Naive B cell (primary cell): ENCODE results near the gene PDZRN3. TPM values are rescaled to one million over a fixed set of nuclear protein-coding genes. Genes with fewer than 3 reads are reported as not detected.

Source experiments
- ATAC-seq, 2 donors: fragments of 150-1000 bp; cut with Tn5 transposase; 2 replicates each; pipeline ENCODE4 v1.10.0; 2021; ENCODE audit warnings: low read depth in 2 of 2, mild to moderate bottlenecking in 2 of 2, moderate library complexity in 2 of 2
- DNase-seq: peaks from one replicate; pipeline ENCODE4 v3.0.0; 2022
- H3K27ac Mint-ChIP-seq, 6 donors: one replicate each; pipeline ENCODE4 v1.8.0; 2020 to 2022; ENCODE audit warnings: mild to moderate bottlenecking in 6 of 6, mixed read lengths in 6 of 6, moderate library complexity in 5 of 6, inconsistent platforms in 2 of 6
- H3K27me3 Mint-ChIP-seq, 3 donors: one replicate each; pipeline ENCODE4 v1.8.0; 2021 to 2022; ENCODE audit warnings: mixed read lengths in 3 of 3, mild to moderate bottlenecking in 1 of 3
- H3K36me3 Mint-ChIP-seq, 2 donors: one replicate each; pipeline ENCODE4 v1.8.0; 2020 to 2022; ENCODE audit warnings: mixed read lengths in 2 of 2, inconsistent platforms in 1 of 2, mild to moderate bottlenecking in 1 of 2
- H3K4me1 Mint-ChIP-seq, 3 donors: one replicate each; pipeline ENCODE4 v1.8.0; 2020 to 2022; ENCODE audit warnings: mixed read lengths in 3 of 3, inconsistent platforms in 1 of 3, mild to moderate bottlenecking in 1 of 3, moderate library complexity in 1 of 3
- H3K4me3 Mint-ChIP-seq, 8 donors: one replicate each; pipeline ENCODE4 v1.8.0; 2020 to 2022; ENCODE audit warnings: mild to moderate bottlenecking in 8 of 8, mixed read lengths in 8 of 8, moderate library complexity in 8 of 8, inconsistent platforms in 2 of 8
- H3K9me3 Mint-ChIP-seq, 7 donors: one replicate each; pipeline ENCODE4 v1.8.0; 2020 to 2022; ENCODE audit warnings: mixed read lengths in 7 of 7, mild to moderate bottlenecking in 5 of 7, inconsistent platforms in 2 of 7, moderate library complexity in 1 of 7
- polyA plus RNA-seq, 6 donors: library from polyadenylated mRNA; unstranded; fragments of 300-500 nt; fragmentation: Illumina TruSeq; gene quantifications; one replicate each; pipeline ENCODE4 v1.2.3, GENCODE V29; 2021; ENCODE audit warnings: low read depth in 6 of 6

PDZRN3 gene
- polyA plus RNA-seq, 6 donors from 2014 or later: not detected

DNA sequence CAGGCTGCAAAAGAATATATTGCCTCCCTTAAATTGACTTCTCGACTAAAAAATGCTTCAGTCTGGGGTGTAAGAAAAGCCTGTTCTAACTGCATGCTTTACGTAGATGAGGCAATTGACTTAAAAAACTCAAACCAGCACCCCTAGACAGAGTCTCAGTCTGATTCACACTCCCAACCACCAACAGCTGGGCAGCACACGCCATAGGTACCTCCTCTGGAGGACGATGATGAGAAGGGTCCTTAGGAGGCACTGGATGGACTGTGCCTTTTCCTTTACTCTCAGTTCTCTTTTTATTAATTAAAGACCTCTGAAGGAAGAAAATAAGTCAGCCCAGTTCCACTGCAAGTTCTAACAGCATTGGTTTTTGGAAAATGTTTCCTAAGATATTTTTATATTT lies 175.0 kb downstream of the PDZRN3 start:
- DNase-seq (no peak), ATAC-seq (no peak)
- H3K36me3 Mint-ChIP-seq: no peaks in the 10 kb centered on the region
- peaks cover 8 to 11% (median 11%) of the 10 kb centered on the region in 3 donors for H3K4me1 Mint-ChIP-seq
- peaks cover 4 to 9% (median 8%) of the 10 kb centered on the region in 3 donors for H3K27me3 Mint-ChIP-seq
- H3K27ac Mint-ChIP-seq: no peak overlapping the region
- no peak overlapping the region for H3K4me3 Mint-ChIP-seq
- no peaks in the 10 kb centered on the region for H3K9me3 Mint-ChIP-seq

DNA sequence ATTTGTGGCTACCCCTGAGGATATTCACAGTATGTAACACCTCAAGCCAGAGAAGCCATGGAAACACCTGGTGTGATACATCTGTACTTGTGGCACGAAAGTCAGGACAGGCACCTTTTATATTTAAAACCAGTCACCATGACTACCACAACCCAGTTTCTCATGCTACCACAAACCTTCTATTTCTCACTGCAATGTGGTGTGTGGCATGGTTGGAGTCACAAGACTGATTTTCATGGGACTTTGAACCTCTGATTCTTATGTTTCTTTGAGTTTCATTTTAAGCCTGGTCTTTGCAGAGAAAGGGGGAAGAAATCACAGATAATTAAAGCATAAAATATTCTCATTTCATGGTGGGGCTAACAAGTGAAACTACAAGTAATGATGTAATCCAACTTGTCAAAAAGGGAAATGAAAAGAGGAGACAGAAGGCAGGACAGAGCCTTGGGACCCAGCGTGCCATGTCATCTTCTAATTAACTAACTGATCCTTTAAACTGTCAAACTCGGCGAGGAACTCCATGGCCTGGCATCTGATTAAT lies 175.9 kb downstream of the PDZRN3 start:
- Mint-ChIP-seq H3K4me3 (no peak overlapping the region), H3K9me3 (no peaks in the 10 kb centered on the region), H3K27ac (no peak overlapping the region), H3K27me3 (peaks cover 11 to 18% (median 14%) of the 10 kb centered on the region in 3 donors), H3K36me3 (no peaks in the 10 kb centered on the region), H3K4me1 (peaks cover 8 to 11% (median 11%) of the 10 kb centered on the region in 3 donors)
- ATAC-seq (peak; percentile 60 to 68), DNase-seq (peak; percentile 15)

GRCh38 chr3:73448041-73448440 lies 176.7 kb downstream of the PDZRN3 start:
- Mint-ChIP-seq H3K27me3 (peaks cover 11 to 18% (median 17%) of the 10 kb centered on the region in 3 donors), H3K4me3 (no peak overlapping the region), H3K9me3 (no peaks in the 10 kb centered on the region), H3K4me1 (peaks cover 8 to 11% (median 11%) of the 10 kb centered on the region in 3 donors), H3K36me3 (no peaks in the 10 kb centered on the region), H3K27ac (no peak overlapping the region)
- ATAC-seq (no peak), DNase-seq (no peak)

GRCh38 chr3:73447111-73447510 lies 177.6 kb downstream of the PDZRN3 start:
- H3K4me1 Mint-ChIP-seq: peaks cover 8 to 11% (median 11%) of the 10 kb centered on the region in 3 donors
- H3K27me3 Mint-ChIP-seq: peaks cover 11 to 17% (median 15%) of the 10 kb centered on the region in 3 donors
- no peaks in the 10 kb centered on the region for H3K9me3 Mint-ChIP-seq
- no peak overlapping the region for H3K4me3 Mint-ChIP-seq
- no peaks in the 10 kb centered on the region for H3K36me3 Mint-ChIP-seq
- ATAC-seq (no peak), DNase-seq (no peak)
- H3K27ac Mint-ChIP-seq: no peak overlapping the region

- Mint-ChIP-seq H3K27ac (no peak overlapping the region), H3K4me1 (peaks cover 7 to 9% (median 8%) of the 10 kb centered on the region in 3 donors), H3K9me3 (no peaks in the 10 kb centered on the region), H3K4me3 (no peak overlapping the region), H3K27me3 (peaks cover 11 to 19% (median 17%) of the 10 kb centered on the region in 3 donors), H3K36me3 (no peaks in the 10 kb centered on the region)
- DNase-seq (no peak), ATAC-seq (no peak)
These were observed 178.2 kb downstream of the PDZRN3 start for GRCh38 chr3:73446467-73447110.

GRCh38 chr3:73442886-73443285 lies 181.9 kb downstream of the PDZRN3 start:
- Mint-ChIP-seq H3K27ac (no peak overlapping the region), H3K9me3 (no peaks in the 10 kb centered on the region), H3K27me3 (peaks cover 11 to 23% (median 17%) of the 10 kb centered on the region in 3 donors), H3K4me3 (no peak overlapping the region), H3K4me1 (no peaks in the 10 kb centered on the region), H3K36me3 (no peaks in the 10 kb centered on the region)
- ATAC-seq: no peak
- DNase-seq: no peak

DNA sequence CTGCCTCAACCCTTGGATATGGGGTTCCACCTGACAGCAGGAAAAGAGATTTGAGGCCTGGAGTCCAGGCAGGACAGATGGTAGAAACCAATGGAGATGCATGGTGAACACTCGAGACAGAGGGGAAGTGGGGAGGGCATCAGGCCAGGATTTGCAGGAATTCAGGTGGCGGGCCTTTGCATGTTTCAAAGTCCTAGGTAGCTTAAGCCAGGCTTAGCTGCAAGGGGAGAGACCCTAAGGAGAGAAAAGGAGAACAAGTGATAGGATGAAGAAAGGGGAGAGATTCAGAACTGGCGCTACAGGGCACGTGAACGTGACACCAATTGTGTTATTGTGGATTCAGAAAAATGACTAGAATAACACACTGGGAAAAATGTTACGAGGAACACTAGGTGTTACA lies 182.6 kb downstream of the PDZRN3 start:
- no peak for ATAC-seq
- H3K4me1 Mint-ChIP-seq: no peaks in the 10 kb centered on the region
- H3K27ac Mint-ChIP-seq: no peak overlapping the region
- no peak for DNase-seq
- peaks cover 11 to 23% (median 17%) of the 10 kb centered on the region in 3 donors for H3K27me3 Mint-ChIP-seq
- H3K9me3 Mint-ChIP-seq: no peaks in the 10 kb centered on the region
- H3K4me3 Mint-ChIP-seq: no peak overlapping the region
- no peaks in the 10 kb centered on the region for H3K36me3 Mint-ChIP-seq

GRCh38 chr3:73437828-73438227 lies 186.9 kb downstream of the PDZRN3 start:
- no peaks in the 10 kb centered on the region for H3K9me3 Mint-ChIP-seq
- ATAC-seq: no peak

DNA sequence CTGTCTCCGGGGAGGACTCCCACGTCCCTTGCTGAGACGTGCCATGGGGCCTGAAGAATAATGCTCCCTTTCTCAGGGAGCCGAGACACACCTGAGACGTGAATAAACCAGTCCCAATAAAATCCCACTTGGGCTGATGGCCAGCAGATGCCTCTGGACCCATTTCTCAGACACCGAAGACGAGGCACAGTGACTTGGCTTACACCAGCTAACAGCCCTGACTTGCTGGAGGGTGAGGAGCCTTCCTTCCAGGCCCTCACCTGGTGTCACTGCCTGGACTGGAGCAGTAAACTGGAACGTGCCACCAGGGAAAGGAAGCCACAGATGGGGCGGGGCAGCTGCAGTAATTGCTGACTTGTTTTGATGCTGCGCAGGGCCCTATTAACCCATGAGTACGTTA lies 189.7 kb downstream of the PDZRN3 start:
- Mint-ChIP-seq H3K27ac (no peak overlapping the region), H3K36me3 (no peaks in the 10 kb centered on the region), H3K4me3 (no peak overlapping the region), H3K27me3 (peaks cover 12 to 20% (median 18%) of the 10 kb centered on the region in 3 donors), H3K9me3 (no peaks in the 10 kb centered on the region), H3K4me1 (no peaks in the 10 kb centered on the region)
- ATAC-seq (no peak), DNase-seq (no peak)

More at GRCh38 chr3:73437828-73438227, 186.9 kb downstream of the PDZRN3 start:
- no peak for DNase-seq
- Mint-ChIP-seq H3K27ac (no peak overlapping the region), H3K27me3 (peaks cover 9 to 20% (median 15%) of the 10 kb centered on the region in 3 donors), H3K4me1 (no peaks in the 10 kb centered on the region), H3K4me3 (no peak overlapping the region), H3K36me3 (no peaks in the 10 kb centered on the region)

- Mint-ChIP-seq H3K27ac (no peak overlapping the region), H3K27me3 (peaks cover 12 to 20% (median 14%) of the 10 kb centered on the region in 3 donors), H3K9me3 (no peaks in the 10 kb centered on the region), H3K4me1 (no peaks in the 10 kb centered on the region), H3K4me3 (no peak overlapping the region), H3K36me3 (no peaks in the 10 kb centered on the region)
- no peak for DNase-seq
- ATAC-seq: no peak
These were observed 191.1 kb downstream of the PDZRN3 start for GRCh38 chr3:73433687-73434086.

DNA sequence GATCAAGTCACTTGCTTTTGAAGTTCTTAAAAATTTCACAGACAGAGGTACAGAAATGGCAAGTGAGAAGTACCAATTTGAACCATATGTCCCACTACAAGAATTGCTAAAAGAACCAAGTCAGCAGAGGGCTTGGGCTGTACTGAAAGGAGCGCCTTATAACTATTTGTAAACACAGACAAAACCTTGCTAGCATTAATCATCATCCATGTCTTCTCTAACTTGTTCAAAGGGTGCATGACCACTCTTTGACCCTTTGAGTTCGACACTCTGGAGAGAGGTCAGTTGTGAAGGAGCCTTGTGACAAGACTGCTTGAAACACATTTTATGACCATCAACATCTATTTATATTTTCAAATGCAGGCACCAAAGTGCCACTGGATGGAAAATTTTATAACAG lies 191.7 kb downstream of the PDZRN3 start:
- no peaks in the 10 kb centered on the region for H3K36me3 Mint-ChIP-seq
- H3K9me3 Mint-ChIP-seq: peaks cover 0 to 2% (median 0%) of the 10 kb centered on the region in 7 donors
- ATAC-seq (no peak), DNase-seq (no peak)
- H3K4me3 Mint-ChIP-seq: no peak overlapping the region
- H3K27me3 Mint-ChIP-seq: peaks cover 12 to 25% (median 14%) of the 10 kb centered on the region in 3 donors
- H3K27ac Mint-ChIP-seq: no peak overlapping the region
- H3K4me1 Mint-ChIP-seq: no peaks in the 10 kb centered on the region

DNA sequence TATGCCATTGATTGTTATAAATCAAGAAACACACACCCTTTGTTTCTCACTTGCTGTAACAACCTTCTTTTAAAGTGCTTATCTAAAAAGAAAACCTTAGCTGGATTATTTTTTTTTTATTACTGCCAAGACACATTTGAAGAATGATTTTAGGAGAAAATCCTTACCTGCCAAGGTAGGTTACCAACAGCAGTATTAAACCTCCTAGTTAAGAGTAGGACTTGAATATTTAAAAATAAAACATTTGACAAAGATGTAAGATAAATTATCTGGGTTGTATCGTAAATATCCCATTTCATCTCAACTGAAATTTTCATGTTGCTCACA lies 192.1 kb downstream of the PDZRN3 start:
- ATAC-seq (no peak), DNase-seq (no peak)
- no peaks in the 10 kb centered on the region for H3K36me3 Mint-ChIP-seq
- H3K4me1 Mint-ChIP-seq: no peaks in the 10 kb centered on the region
- H3K9me3 Mint-ChIP-seq: peaks cover 0 to 2% (median 0%) of the 10 kb centered on the region in 7 donors
- H3K27me3 Mint-ChIP-seq: peaks cover 12 to 29% (median 14%) of the 10 kb centered on the region in 3 donors
- H3K27ac Mint-ChIP-seq: no peak overlapping the region
- H3K4me3 Mint-ChIP-seq: no peak overlapping the region

DNA sequence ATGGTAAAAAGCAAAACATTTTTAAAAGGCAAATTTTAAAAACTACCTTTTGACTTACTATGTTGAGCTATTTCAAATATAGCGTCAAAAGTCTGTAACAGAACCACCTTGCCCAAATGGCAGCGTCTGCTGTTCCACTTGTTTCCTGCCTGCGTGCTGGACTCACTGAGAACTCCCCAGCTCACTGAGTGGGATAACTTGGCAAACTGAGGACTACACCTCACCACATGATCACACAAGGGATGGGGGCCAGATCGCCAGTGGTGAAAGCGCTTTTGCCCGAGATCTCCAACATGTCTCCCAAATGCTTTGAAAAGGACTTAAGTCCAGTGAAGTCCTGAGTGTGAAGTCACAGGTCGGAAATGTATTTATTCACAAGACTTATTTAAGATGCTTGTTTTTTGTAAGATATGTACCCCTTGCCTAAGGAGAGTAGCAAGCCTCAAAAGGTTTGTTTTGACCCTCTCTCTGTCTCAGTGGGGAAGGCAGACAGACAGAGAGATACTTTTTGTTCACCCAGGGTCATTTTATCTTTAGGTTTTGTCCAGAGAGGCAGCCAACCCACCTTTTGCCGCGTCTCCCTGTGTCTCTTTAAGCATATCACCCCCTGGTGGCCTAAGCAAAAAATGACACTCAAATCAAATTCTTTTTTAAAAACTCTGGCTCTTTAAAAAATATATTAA lies 192.6 kb downstream of the PDZRN3 start:
- DNase-seq (no peak), ATAC-seq (no peak)
- Mint-ChIP-seq H3K4me1 (no peaks in the 10 kb centered on the region), H3K36me3 (no peaks in the 10 kb centered on the region), H3K4me3 (peak overlapping the region in 1 of 8 donors; percentile 35), H3K9me3 (peaks cover 0 to 2% (median 0%) of the 10 kb centered on the region in 7 donors), H3K27me3 (peaks cover 12 to 32% (median 14%) of the 10 kb centered on the region in 3 donors), H3K27ac (no peak overlapping the region)
